HepG2 (cell line): ENCODE data around the gene AGO4. TPM values are rescaled to one million over a fixed set of nuclear protein-coding genes. Genes with fewer than 3 reads are reported as not detected.
A peak's percentile ranks its signal among the peaks of the same experiment; 100 is the strongest.

Experiments
- AKNA ChIP-seq: sonication (generic); formaldehyde crosslinking; IDR thresholded peaks from 2 replicates; pipeline ENCODE4 v1.4.0; 2020; ENCODE audit warnings: missing genetic modification reagents, borderline replicate concordance
- GRHL1 ChIP-seq: sonication (generic); formaldehyde crosslinking; conservative IDR thresholded peaks from 2 replicates; pipeline ENCODE4 v1.8.0; 2022; ENCODE audit warnings: missing genetic modification reagents
- HNRNPK ChIP-seq: fragments of 200-400 bp; formaldehyde crosslinking; IDR thresholded peaks from 2 replicates; pipeline ENCODE4 v1.6.1; 2018; ENCODE audit warnings: low read length, low read depth, moderate library complexity, mild to moderate bottlenecking; ENCODE audit not compliant: poor library complexity, severe bottlenecking
- IKZF1 ChIP-seq: fragments of 450-650 bp; IDR thresholded peaks from 2 replicates; pipeline ENCODE4 v1.7.1; 2016
- ISX ChIP-seq: sonication (generic); formaldehyde crosslinking; conservative IDR thresholded peaks from 2 replicates; pipeline ENCODE4 v1.5.0; 2020; ENCODE audit warnings: missing genetic modification reagents
- NR1H2 ChIP-seq: sonication (generic); formaldehyde crosslinking; IDR thresholded peaks from 2 replicates; pipeline ENCODE4 v1.8.1; 2022; ENCODE audit warnings: low read depth, missing genetic modification reagents, borderline replicate concordance
- PAF1 ChIP-seq: IDR thresholded peaks from 2 replicates; pipeline ENCODE4 v1.6.1; 2016; ENCODE audit warnings: missing genetic modification reagents, missing compliant biosample characterization
- PLRG1 ChIP-seq: fragments of 450-650 bp; conservative IDR thresholded peaks from 2 replicates; pipeline ENCODE4 v1.6.1; 2016
- SNAPC5 ChIP-seq: sonication (generic); formaldehyde crosslinking; IDR thresholded peaks from 2 replicates; pipeline ENCODE4 v1.8.1; 2023; ENCODE audit warnings: mild to moderate bottlenecking, missing genetic modification reagents, borderline replicate concordance
- ZNF318 ChIP-seq: sonication (generic); formaldehyde crosslinking; IDR thresholded peaks from 2 replicates; pipeline ENCODE4 v1.4.0; 2020; ENCODE audit warnings: mild to moderate bottlenecking, missing genetic modification reagents
- ZNF354B ChIP-seq: sonication (generic); formaldehyde crosslinking; IDR thresholded peaks from 2 replicates; pipeline ENCODE4 v1.8.0; 2022; ENCODE audit warnings: mild to moderate bottlenecking, missing genetic modification reagents
- ZNF644 ChIP-seq: IDR thresholded peaks from 2 replicates; pipeline ENCODE4 v1.6.1; 2016; ENCODE audit warnings: low read depth
- ZNF678 ChIP-seq: sonication (generic); formaldehyde crosslinking; IDR thresholded peaks from 2 replicates; pipeline ENCODE4 v1.4.0; 2020; ENCODE audit warnings: mild to moderate bottlenecking, missing genetic modification reagents
- polyA plus RNA-seq, 8 experiments: library from polyadenylated mRNA; depleted of rRNA in 3 of 8; stranded (reverse) in 7 of 8; unstranded in 1 of 8; fragments of >200 nt; fragmentation: Illumina TruSeq in 4 of 8; extraction: Trizol in 4 of 8; gene quantifications; 2 replicates each; pipeline versions ENCODE4 v1.2.1 to v1.2.3, GENCODE V29; 2011 to 2016; ENCODE audit warnings: low read depth in 4 of 8, missing spikeins in 1 of 8, mixed read lengths in 1 of 8; ENCODE audit not compliant: insufficient read depth in 1 of 8
- total RNA-seq, 5 experiments: library from RNA; depleted of rRNA; stranded (reverse); fragments of >200 nt; fragmentation: Illumina TruSeq; extraction: Trizol; gene quantifications; 2 replicates each; pipeline ENCODE4 v1.2.3, GENCODE V29; 2016; ENCODE audit warnings: low read depth in 1 of 5

The AGO4 gene
- total and polyA plus RNA-seq, 2 of the 13 experiments (the other 11 are each of a cell fraction or from before 2014, with no cell fraction given), result 6.0 to 13.8 TPM

DNA sequence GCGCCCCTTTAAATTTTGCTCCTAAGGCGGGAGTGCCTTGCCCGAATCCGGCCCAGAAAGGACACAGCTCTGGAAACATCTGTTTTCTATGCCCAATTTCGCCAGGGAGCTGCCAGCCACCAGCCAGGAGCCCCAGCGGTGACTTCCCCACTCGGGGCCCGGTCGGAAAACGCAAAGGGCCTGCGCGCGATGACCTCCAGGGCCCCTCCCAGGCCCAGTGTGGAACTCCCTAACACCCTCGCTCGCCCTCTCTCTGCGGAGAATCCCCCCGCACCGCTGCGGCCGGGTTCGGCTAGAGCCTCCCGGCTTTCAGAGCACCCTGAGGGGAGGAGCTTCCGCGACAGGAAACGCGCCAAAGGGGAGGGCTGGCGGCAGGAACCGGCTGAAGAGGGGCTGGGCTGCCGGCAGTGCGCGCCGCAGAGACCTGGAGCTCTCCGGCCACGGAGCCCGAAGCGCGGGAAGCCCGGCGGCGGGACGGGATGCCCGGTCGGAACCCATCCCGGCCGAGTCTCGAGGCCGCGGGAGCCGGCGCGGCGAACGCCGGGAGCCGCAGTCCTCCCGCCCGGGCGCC lies 38.5 kb upstream of the AGO4 start (continued):
- TF ChIP-seq AKNA (no peak), ZNF644 (CRISPR knock-in tag) (no peak), ZNF678 (CRISPR knock-in tag) (no peak), ISX (CRISPR knock-in tag) (no peak), HNRNPK (peak; percentile 47), PLRG1 (no peak), IKZF1 (no peak), PAF1 (CRISPR knock-in tag) (no peak), ZNF354B (CRISPR knock-in tag) (no peak), GRHL1 (CRISPR knock-in tag) (no peak), NR1H2 (CRISPR knock-in tag) (no peak), ZNF318 (CRISPR knock-in tag) (no peak; the same call in 1 of the 2 replicates), SNAPC5 (CRISPR knock-in tag) (0 out of 2 replicates have a peak, but pooled peaks have one; percentile 15)
